Left ventricle myocardium inferior (tissue), 1 donor: ENCODE results near the gene TPI1. TPM values are rescaled to one million over a fixed set of nuclear protein-coding genes. Genes with fewer than 3 reads are reported as not detected.
"Not testable (repeated sequence)": the region's sequence is repeated elsewhere in the genome, so short reads cannot be mapped to it uniquely, and the experiment has no call there.

Experiments used
- DNase-seq: peaks from one replicate; pipeline ENCODE4 v3.0.0-alpha.2; 2020
- H3K27ac ChIP-seq: fragments of 200-600 bp; replicated peaks from 2 replicates; pipeline ENCODE4 v1.8.0; 2021
- H3K27me3 ChIP-seq: fragments of 200-600 bp; 2 replicates; pipeline ENCODE4 v1.8.0; 2021; ENCODE audit warnings: low read depth
- H3K36me3 ChIP-seq: fragments of 200-600 bp; 2 replicates; pipeline ENCODE4 v1.8.0; 2021
- H3K4me1 ChIP-seq: fragments of 200-600 bp; 2 replicates; pipeline ENCODE4 v1.8.0; 2021
- H3K4me3 ChIP-seq: fragments of 200-600 bp; 2 replicates; pipeline ENCODE4 v1.8.0; 2021; ENCODE audit warnings: mild to moderate bottlenecking, moderate library complexity
- H3K9me3 ChIP-seq: fragments of 200-600 bp; replicated peaks from 2 replicates; pipeline ENCODE4 v1.8.0; 2021
- CTCF ChIP-seq: fragments of 200-600 bp; IDR thresholded peaks from 2 replicates; pipeline ENCODE4 v1.8.0; 2021; ENCODE audit warnings: antibody characterized with exemption, mild to moderate bottlenecking, borderline replicate concordance
- intact Hi-C: fragments of 100-400 bp; cut with micrococcal nuclease; formaldehyde crosslinking; loops from one replicate; pipeline ENCODE4 v1.11.0; 2022
- total RNA-seq: library from RNA; stranded (reverse); fragmentation: NEBNext Ultra II Directional; extraction: Animal tissue kit (Norgen Biotek cat#: 25700); gene quantifications from one replicate; pipeline ENCODE4 v1.2.1, GENCODE V29; 2021
- donor health status: DM: no; HTN: yes; CAD: no; lungs with severe emphysema.

TPI1 gene
- total RNA-seq, 1 donor from 2014 or later, result 753 TPM

DNA sequence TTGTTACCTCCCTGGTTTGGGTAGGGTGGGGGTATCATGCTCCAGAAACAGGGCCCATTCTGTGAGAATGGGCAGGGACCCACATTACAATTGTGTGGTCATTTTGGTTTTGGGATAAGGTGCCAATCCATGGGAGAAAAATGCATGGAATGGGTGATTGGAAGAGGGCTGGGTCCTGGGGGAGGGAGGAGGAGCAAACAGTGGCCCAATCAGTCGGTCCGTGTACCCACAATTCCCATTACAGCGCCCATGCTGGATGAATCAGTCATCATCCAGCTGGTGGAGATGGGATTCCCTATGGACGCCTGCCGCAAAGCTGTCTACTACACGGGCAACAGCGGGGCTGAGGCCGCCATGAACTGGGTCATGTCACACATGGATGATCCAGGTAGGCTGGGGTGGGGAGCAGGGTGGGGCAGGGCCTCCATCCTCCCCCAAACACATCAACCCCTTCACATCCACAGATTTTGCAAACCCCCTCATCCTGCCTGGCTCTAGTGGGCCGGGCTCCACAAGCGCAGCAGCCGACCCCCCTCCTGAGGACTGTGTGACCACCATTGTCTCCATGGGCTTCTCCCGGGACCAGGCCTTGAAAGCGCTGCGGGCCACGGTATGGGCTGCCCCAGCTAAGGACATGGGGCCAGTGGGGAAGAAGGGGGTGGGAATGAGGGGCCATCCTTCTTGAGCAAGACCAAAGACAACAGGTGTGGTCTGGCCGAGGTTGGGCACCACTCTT lies 3.6 kb upstream of the TPI1 start:
- Histone ChIP-seq H3K27me3 (no peaks in the 10 kb centered on the region), H3K9me3 (no peaks in the 10 kb centered on the region), H3K4me3 (no peak overlapping the region), H3K4me1 (peaks cover 20% of the 10 kb centered on the region), H3K27ac (no peak overlapping the region), H3K36me3 (peaks cover 63% of the 10 kb centered on the region)
- intact Hi-C loops, result no loop called here
- TF ChIP-seq CTCF, result no peak
- DNase-seq, result no peak

GRCh38 chr12:6865307-6865706 lies 2.0 kb upstream of the TPI1 start:
- H3K27ac ChIP-seq, DNase-seq, H3K4me3 ChIP-seq, H3K27me3 ChIP-seq, H3K9me3 ChIP-seq, intact Hi-C loops: not testable (repeated sequence)
- Histone ChIP-seq H3K4me1 (peaks cover 34% of the 10 kb centered on the region), H3K36me3 (peaks cover 63% of the 10 kb centered on the region)

DNA sequence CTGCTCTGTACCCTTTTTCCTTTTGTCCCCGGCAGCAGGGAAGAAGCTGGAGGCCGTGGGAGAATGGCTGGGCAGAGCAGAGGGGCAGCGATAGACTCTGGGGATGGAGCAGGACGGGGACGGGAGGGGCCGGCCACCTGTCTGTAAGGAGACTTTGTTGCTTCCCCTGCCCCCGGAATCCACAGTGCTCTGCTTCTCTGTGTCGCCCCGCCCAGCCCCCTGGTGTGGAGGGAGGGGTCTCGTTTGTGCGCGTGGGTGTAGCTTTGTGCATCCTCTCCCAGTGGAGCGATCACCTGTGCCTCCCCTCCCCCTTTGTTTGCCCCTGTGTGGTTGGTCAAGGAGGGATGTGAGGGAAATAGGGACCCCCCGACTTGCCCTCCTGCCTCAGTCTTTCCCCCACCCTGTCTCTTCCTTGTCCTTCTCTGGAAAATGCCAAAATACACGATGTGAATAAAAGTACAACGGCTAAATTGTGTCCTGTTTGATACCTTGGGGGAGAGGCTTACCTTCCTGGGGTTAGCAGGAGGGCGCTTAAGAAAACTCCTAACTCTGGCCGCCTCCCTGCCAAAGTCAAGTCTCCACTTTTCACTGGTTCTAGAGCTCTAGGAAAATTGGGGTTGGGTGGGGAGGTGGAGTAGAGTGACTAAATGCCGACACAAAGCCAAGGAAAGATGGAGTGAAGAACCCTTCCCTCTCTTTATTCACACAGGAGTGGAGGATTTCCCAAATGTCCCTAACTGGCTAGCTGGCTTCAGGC lies 990 bp upstream of the TPI1 start:
- Histone ChIP-seq H3K4me3 (peak overlapping the region; percentile 100), H3K27ac (peak overlapping the region; percentile 99), H3K9me3 (no peaks in the 10 kb centered on the region), H3K4me1 (peaks cover 43% of the 10 kb centered on the region), H3K27me3 (no peaks in the 10 kb centered on the region), H3K36me3 (peaks cover 63% of the 10 kb centered on the region)
- intact Hi-C loops, result no loop called here
- DNase-seq, result no peak
- no peak for TF ChIP-seq CTCF

DNA sequence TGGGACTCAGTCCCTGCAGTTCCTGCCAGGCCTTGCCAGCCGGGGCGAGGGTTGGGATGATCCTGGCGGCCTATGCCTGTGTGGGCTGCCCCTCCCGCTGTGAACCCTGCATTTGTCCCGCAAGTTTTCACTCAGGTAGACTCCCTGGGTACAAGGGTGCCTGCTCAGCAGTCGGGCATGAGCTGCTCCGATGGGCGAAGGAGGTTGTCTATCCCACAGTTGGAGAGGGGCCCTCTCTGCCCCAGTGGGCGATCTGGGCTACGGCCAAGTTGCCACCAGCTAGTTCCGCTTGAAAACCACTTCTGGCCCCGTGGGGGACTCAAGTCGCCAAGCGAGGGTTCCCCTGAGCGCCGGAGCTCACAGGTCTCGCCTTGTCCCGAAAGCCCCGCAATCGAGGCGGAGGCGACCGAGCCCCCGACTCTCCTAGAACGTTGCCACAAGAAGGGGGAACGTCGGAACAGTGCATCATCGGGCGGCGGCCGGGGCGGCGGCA lies 365 bp upstream of the TPI1 start:
- Histone ChIP-seq H3K36me3 (peaks cover 60% of the 10 kb centered on the region), H3K4me1 (peaks cover 50% of the 10 kb centered on the region), H3K9me3 (no peaks in the 10 kb centered on the region), H3K27me3 (no peaks in the 10 kb centered on the region), H3K4me3 (peak overlapping the region; percentile 100), H3K27ac (peak overlapping the region; percentile 99)
- intact Hi-C loops, result no loop called here
- no peak for DNase-seq
- TF ChIP-seq CTCF, result no peak

DNA sequence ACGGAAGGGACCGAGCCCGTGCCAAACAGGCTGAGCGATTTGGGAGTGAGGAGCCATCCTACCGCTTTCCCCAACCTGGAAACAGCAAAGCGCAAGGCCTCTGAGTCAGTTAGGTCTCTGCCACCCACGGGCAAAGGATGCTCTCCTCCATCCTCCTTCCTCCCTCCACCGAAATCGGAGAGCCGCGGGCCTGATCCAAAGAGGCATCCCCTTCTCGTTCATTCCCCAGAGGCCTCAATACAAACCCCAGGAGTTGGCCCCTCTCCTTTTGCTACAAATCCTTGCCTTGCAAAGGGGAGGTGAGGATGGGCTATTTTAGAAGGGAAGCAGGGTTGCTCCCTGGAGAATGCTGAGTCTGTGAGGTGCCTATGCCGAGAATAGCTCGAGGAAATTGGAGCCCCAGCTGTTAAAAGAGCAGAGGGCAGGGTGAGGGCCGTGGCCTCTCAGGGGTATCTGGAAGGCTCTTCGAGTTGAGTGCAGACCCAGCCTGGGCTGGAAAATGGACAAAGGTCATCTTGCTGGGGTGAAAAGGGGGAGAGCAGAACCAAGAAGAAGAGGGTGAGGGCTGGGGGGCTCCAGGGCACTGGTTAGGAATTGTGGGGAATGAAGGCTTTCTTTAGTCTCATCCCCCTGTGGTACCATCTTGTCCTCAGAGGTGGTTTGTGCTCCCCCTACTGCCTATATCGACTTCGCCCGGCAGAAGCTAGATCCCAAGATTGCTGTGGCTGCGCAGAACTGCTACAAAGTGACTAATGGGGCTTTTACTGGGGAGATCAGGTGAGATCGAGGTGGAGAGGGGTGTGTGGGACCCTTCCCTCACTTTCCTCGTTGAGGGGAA lies 1.1 kb downstream of the TPI1 start:
- intact Hi-C loops, result no loop called here
- peak overlapping the region; percentile 100 for H3K4me3 ChIP-seq
- peaks cover 46% of the 10 kb centered on the region for H3K36me3 ChIP-seq
- no peak for TF ChIP-seq CTCF
- DNase-seq, result no peak
- no peaks in the 10 kb centered on the region for H3K9me3 ChIP-seq
- peak overlapping the region; percentile 99 for H3K27ac ChIP-seq
- peaks cover 62% of the 10 kb centered on the region for H3K4me1 ChIP-seq
- no peaks in the 10 kb centered on the region for H3K27me3 ChIP-seq
